HG03064 (cell line): ENCODE results near the gene TIGD3.

Experiments used
- ATAC-seq: cut with Tn5 transposase; IDR thresholded peaks from one replicate; pipeline ENCODE4 v1.9.1; 2021; ENCODE audit warnings: low read depth; ENCODE audit not compliant: unreplicated experiment

The TIGD3 gene

DNA sequence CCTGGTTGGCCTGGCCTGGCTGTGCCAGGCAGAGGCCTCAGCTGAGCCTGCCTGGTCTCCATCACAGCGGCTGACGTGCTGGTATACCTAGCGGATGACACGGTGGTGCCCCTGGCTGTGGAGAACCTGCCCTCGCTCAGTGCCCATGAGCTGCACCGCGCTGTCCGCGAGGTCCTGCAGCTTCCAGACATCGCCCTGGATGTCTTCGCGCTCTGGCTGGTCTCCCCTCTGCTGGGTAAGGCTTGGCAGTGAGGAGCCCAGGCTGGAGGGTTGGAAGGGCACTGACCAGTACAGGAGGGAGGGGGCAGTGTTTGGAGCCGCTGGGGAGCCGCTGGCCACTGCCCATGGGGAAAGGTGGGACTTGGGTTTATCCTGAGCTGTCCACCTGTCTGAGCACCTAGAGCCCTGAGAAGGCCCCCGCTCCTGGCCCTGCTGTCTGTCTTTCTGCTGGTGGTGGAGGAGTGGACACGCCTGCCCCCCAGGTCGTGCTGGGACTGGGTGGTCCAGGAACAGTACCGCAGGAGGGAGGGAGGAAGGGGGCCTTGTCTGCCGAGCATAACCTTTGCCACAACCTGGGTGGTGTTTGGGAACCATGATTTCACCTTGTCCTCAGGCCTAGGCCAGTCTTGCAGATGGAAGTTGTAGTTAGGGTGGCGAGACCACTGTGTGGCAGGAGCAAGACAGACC lies 34.9 kb downstream of the TIGD3 start:
- ATAC-seq = no peak

DNA sequence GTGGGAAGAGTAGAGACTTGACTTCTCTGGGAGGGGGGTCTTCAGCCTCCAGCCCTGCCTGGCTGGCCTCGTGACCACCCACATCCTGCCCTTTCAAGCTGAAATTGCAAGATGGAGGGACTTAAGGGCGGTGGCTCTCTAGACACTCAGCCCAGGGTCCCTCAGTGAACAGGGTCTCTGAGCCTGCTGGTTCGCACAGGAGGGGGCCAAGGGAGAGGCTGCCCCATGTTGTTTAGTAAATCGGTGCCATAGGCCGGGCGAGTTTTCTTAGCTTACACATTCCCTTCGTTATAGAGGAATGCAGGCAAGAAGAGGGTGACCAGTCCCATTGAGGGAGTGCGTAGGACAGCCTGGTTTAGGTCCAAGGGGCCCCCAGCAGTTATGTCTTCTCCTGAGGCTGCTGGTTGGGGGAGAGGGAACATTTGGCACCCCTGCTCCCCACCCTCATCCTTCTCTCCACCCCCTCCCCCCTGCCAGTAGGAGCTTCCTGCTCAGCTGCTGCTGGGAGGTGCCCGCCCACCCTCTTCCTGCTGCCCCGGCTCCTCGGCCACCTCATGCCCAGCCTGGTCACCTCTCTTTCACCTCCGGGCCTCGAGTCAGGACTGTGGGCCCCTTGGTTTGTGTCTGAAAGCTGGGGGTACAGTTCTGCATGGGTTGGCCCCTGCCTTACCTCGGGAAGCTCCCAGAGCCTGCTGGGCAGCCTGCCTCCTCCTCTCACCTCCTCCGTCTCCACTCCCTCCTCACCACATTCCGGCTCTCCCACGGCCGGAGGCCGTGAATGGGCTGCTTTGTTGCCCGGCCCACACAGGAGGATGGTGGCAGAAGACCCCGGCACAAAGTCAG lies 35.8 kb downstream of the TIGD3 start:
- ATAC-seq = no peak

DNA sequence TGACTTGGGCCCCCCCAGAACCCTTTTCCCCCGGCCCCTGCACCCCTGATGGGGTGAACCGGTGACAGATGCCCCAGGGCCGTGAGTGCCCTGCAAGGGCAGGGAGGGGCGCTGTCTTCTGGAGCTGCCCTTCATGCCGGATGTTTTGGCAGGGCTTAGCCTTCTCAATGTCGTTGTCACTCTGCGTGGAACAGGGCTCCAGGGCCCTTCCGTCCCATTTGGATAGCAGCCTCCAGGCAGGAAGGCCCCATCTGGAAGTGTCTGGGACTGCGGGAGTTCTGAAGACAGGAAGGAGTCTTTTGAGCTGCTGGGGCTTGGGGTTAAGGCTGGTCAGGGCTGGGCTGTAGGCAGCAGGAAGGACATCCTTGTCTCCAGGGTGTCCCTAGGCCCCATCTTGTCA lies 36.4 kb downstream of the TIGD3 start:
- no peak for ATAC-seq

DNA sequence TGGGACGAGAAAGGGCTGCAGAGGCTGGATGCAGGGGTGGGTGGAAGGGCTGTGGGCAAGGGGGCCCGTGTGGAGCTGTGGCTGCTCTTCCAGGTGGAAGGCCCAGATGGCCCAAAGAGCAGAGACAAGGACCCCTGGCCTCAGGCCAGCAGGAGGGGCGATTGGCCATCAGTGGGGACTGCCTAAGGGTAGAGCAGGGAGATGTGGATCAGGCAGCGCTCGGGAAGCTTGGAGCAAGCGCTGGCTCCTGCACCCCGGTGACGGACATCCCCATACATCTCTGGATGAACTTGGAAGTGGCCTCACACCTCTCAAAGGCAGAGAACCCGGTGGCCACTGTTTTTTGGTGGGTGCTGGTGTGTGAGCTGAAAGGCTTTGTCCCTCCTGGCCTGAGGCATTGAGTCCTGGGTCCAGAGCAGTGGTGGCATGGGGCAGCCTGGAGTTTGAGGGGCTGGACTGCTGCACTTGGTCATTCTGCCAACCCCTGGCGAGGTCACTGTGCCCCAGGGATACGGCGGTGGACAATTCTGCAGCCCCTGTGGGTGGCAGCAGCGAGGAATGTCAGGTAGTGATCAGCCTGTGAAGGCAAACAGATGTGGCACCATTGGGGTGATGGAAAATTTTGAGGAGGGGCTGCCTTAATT lies 37.8 kb downstream of the TIGD3 start:
- ATAC-seq = no peak

DNA sequence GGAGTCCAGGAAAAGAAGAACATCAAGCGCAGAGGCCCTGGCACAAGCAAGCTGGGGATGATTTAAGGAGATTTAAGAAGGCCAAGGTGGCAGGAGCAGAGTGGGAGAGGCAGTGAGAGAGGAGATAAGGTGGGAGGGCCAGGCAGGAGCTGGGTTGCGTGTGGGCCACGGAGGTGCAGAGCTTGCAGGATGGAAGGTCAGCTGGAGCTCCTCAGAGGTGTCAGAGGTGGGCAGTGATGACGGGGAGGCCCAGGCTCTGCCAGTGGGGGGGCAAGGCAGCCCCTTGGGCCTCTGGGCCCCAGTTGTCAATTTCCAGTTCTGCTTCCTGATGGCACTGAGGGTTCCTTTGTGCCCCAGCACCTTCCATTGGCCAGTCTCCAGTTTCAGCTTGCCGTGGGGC lies 38.3 kb downstream of the TIGD3 start:
- no peak for ATAC-seq

DNA sequence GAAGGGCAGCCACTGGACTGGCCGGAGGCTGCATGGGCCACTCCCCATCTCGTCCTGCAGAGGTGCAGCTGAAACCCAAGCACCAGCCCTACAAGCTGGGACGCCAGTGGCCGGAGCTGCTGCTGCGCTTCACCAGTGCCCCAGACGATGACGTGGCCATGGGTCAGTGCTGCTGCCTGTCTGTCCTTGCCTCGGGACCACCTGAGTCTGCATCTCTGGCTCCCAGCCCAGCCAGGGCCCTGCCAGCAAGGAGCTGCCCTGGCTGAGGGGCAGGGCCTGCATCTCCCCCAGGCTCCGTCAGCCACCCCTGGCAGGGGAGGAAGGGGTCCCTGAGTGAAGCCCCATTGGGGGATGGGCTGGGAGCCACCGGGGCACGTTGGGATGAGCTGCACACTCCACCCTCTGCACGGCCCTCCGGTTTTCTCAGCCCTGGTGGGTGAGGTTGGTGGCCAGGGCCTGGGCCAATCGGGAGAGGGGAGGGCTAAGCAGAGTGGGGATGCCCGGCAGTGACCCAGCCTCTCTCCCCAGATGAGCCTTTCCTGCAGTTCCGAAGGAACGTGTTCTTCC lies 39.0 kb downstream of the TIGD3 start:
- ATAC-seq = no peak

DNA sequence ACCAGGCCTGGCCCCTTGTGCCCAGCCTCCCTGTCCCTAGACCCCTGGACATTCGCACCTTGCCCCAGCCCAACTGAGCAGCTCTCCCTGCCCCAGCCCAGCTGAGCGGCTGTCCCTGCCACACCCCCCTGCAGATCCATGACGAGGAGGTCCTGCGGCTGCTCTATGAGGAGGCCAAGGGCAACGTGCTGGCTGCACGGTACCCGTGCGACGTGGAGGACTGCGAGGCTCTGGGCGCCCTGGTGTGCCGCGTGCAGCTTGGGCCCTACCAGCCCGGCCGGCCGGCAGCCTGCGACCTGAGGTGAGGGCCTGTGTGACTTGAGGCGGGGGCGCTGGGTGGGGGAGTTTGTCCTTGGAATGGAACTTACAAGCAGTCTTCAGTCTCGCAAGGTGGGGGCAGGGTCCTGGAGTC lies 39.6 kb downstream of the TIGD3 start:
- no peak for ATAC-seq

DNA sequence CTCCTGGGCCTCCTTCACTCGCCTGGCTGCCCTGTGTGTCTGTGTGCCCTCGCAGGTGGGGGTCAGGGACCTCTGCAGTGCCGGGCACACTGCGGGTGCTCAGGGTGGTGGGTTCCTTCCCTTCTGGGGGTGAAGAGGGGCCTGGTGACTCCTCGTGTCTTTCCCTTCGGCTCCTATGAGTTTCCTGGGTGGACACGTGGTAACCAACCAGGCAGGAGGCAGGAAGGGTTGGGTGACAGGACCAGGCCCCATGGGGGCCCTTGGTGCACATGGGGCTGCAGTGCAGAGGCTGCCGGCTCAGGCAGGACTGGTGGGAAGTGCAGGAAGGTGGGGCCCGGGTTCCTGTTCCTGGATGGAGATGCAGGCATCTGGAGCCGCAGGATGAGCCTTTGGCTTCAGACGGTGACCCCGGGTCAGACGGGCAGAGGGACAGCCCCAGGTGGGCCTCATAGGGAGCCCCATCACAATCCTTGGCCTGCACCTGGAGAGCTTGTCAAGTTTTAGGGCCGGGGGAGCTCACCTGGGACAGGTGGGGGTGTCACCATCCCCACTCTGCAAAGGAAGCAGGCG lies 41.5 kb downstream of the TIGD3 start:
- ATAC-seq = no peak

DNA sequence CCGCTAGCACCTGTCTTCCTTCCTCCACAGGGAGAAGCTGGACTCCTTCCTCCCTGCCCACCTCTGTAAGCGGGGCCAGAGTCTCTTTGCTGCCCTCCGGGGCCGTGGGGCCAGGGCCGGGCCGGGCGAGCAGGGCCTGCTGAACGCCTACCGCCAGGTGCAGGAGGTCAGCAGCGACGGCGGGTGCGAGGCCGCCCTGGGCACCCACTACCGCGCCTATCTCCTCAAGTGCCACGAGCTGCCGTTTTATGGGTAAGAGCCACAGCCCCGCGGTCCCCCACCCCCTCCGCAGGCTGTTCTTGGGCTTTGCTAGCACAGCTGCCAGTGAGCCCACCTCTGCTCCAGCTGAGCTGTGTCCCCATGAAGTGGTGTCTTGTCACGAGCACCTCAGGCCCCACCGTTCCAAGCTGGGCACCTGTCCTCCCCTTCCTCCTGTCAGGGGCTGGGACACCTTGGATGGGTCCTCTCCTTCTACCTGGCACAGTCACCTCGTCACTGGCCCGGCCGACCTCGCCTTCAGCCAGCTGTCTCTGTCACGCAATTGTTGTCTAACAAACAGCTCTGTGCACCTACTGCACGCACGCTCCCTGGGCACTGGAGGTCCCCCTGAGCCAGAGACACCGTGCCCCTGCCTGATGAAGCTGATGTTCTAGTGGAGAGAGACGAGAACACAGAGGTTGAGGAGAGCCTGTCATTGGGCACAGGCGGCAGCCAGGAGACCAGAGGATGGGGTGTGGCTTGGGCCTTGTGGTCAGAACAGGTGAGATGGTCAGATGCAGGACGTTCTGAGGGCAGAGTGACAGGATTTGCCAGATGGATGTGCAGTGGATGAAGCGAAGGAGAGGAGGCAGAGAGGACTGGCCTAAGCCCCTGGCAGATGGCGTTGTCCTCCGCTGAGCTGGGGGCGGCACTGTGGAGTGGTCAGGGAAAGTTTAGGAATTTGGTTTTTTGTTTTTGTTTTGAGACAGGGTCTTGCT lies 42.5 kb downstream of the TIGD3 start:
- ATAC-seq = no peak

DNA sequence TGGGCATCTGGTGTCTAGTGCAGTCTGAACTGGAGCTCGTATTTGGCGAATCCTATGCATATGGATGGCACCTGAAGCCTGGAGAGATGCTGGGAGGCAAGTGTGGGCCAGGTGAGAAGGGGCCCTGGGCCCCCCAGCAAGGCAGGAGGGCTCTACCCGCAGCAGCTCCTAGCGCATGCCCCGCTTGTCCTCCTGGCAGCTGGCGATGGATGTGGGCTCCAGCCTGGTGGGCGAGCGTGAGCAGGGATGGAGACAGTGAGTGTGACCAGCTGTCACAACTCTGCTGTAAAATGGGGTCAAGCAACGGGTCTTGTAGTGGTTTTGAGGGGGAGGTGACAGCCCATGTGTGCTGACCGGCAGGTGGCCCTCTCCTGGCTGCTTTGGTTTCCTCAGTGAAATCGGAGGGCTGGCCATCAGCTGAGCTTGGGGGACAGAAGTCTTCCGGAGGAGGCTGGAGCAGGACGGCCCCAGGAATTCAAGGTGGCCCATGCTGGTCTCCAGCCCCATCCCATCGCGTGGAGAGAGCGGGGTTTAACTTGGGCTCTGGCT lies 43.9 kb downstream of the TIGD3 start:
- ATAC-seq = no peak

DNA sequence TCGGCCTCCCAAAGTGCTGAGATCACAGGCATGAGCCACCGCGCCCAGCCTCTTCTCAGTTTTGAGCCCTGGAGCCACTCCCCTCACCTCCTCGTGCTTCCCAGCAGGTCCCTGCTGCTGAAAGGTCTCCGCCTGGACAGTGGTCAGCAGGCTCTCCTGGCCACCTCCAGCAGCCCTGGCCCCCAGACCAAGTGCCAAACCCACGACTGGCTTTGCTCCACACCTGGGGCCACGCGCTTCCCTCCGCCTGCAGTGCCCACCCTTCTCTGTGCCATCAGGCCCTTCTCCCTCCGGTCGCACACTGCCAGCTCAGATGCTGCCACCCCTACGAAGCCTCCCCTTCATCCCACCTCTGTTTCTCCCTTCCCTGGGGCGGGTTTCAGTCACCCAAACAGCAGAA lies 44.7 kb downstream of the TIGD3 start:
- ATAC-seq = no peak

DNA sequence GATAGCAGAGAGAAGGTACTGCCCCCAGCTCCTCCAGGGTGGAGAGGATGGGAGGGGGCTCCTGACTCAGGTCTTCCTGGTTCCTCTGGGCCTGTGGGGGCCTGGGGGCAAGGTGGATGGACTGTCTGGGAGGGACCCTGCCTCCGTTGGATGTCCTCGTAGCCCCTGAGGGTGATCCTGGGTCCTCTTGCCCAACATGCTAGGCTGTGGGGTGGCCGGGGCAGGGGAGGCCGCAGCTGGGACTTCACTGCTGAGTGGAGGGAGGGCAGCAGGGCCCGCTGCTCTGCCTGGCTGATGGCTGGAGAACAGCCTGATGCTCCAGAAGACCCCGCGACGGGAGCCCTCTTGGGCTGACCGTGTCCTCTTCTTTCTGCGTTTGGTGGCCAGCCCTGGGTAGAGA lies 45.3 kb downstream of the TIGD3 start:
- no peak for ATAC-seq

DNA sequence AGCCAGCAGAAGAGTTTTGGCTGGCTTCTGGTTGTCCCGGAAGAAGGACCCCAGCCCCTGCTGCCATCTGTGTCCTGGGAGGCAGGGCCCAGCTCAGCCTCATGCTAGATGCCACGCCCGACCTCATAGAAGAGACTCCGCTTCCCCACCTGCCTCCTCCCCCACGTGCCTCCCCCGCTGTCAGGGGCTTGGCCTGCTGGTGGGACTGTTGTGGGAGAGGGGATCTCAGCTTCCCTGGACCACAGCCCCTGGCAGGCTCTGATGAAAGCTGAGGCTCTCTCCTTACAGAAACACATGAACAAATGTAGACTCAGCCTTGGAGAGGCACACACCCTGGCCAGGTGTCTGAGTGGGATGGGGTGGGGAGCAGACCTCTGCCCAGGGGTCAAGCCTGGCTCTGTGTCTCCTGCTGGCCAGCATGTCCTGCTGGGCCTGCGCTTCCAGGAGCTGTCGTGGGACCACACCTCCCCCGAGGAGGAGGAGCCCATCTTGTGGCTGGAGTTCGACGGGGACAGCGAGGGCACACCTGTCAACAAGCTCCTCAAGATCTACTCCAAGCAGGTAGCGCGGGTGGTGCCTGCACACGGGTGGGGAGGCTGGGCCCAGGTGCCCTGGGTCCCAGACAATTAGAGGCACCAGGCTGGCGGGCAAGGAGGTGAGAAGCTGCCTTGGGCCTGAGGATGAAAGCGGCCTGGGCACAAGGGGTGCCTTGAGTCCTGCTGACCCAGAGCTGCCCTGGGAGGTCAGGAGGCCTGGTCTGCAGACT lies 45.9 kb downstream of the TIGD3 start:
- ATAC-seq = no peak

DNA sequence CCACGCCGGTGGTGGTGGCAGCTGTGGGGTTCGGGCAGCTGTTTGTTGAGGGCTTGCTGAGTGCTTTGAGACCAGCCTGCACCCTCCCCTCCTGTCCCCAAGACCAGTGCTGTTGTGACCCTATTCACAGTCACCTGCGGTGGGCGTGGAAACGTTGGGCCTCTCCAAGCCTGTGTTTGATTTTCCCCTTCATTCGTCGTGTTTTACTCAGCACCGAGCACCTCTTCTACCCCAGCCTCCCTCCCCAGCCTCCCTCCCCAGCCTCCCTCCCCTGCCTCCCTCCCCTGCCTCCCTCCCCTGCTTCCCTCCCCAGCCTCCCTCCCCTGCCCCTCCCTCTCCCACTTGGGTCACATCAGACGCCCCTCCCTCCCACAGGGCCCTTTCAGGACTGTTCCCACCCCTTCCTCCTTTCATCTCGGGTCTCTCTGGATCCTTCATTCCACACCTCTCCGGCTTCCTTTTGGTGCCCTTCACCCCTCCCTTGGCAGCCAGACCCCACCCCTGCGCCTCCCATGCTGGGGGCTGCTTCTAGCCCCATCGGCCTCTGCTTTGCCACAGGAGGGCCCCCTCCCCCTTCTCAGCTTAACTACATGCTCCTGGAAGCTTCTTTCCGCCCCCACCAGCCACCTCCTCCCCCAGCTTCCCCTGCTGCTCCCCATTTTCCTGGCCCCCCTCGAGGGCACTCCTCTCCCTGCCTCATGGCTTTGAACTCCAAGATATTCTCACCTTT lies 46.7 kb downstream of the TIGD3 start:
- ATAC-seq = no peak

DNA sequence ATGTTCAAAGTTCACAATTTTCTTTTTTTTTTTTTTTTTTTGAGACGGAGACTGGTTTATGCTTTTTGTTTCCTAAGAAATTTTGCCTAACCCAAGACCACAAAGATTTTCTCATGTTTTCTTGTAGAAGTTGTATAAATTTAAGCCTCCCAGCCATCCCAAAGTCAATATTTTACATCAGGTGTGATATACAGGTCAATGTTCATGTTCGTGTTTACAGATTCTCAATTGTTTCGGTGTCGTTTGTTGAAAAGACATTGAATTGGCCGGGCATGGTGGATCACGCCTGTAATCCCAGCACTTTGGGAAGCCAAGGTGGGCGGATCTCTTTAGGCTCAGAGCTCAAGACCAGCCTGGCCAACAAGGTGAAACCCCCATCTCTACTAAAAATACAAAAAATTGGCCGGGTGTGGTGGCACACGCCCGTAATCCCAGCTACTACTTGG lies 47.3 kb downstream of the TIGD3 start:
- ATAC-seq = no peak

DNA sequence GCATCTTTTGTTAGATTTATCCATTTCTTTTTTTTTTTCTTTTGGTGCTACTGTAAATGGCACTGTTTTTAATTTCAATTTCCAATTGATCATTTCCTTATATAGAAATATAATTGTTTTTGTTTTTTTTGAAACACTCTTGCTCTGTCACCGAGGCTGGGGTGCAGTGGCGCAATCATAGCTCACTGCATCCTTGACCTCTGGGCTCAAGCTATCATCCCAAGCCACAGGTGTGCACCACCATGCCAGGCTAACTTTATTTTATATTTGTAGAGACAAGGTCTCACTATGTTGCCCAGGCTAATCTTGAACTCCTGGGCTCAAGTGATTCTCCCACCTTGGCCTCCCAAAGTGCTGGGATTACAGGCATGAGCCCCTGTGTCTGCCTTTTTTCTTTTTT lies 48.2 kb downstream of the TIGD3 start:
- ATAC-seq = no peak

DNA sequence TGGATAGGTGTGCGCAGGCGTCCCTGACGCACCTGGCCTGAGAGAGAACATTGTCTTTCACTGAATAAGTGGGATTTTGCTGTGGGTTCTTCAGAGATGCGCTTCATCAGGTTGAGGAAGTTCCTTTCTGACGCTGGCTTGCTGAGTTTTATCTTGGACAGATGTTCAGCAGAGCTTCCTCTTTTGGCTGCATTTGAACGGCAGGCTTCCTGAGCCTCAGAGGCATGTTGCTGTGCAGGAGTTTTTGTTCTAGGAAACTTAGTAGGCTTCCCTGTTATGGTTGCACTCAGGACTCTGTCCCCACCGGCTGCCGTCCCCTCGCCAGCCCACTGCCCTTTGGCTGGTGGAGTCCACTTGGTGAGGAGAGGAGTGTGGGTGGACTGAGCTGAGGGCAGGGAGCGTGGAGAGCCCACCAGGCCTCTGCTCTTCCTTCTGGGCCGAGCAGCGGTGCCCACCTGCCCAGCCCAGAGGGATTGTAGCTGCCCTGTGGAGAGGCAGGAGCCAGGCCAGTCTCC lies 49.1 kb downstream of the TIGD3 start:
- no peak for ATAC-seq

DNA sequence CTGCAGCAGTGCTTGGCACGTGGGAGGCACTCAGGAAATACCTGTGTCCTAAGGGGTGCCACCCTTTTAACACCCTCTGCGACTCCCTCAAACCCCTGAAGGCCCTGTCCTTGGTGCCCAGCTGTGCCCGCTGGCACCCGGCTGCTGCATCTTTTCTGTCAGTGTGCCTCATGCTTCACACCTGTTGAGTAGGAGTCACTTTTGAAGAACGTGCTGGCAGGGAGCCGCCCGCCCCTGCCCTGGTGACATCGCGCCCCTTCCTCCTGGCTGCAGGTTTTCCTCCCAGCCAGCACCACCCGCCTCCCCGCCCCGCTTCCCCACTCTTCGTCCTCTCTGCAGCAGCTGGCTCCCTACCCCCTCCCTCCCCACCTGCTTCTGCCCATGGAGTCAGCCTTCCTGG lies 49.7 kb downstream of the TIGD3 start:
- no peak for ATAC-seq
